AG10803 (cell line): ENCODE measurements around the gene SIGLEC10.

Experiments used
- DNase-seq: peaks from one replicate; pipeline ENCODE4 v3.0.0; 2010; ENCODE audit warnings: low read depth
- H3K4me3 ChIP-seq: 2 replicates; pipeline ENCODE4 v1.5.1; 2011; ENCODE audit warnings: mild to moderate bottlenecking, low read length, control low read depth
- CTCF ChIP-seq: conservative IDR thresholded peaks from 2 replicates; pipeline ENCODE4 v1.5.1; 2011; ENCODE audit warnings: mild to moderate bottlenecking, low read length, control low read depth, inconsistent platforms

SIGLEC10 gene

GRCh38 chr19:51372649-51373504 lies 44.6 kb downstream of the SIGLEC10 start, which contains the start of gene NKG7:
Gene NKG7 (minus strand): TSS chr19:51372654. CDS start chr19:51372535, 119 bp downstream.
- TF ChIP-seq CTCF: no peak
- H3K4me3 ChIP-seq: no peak within 1 kb of the TSS
- DNase-seq: no peak

- no peak for TF ChIP-seq CTCF
- no peak for DNase-seq
- H3K4me3 ChIP-seq: no peak overlapping the region
Measured at GRCh38 chr19:51372021-51372648, 45.3 kb downstream of the SIGLEC10 start.

- H3K4me3 ChIP-seq: no peak overlapping the region
- DNase-seq: no peak
- no peak for TF ChIP-seq CTCF
Measured at GRCh38 chr19:51371186-51371690, 46.2 kb downstream of the SIGLEC10 start.

GRCh38 chr19:51370230-51370629 lies 47.2 kb downstream of the SIGLEC10 start:
- no peak for TF ChIP-seq CTCF
- no peak for DNase-seq
- H3K4me3 ChIP-seq: no peak overlapping the region

GRCh38 chr19:51368366-51369282 lies 48.8 kb downstream of the SIGLEC10 start, which contains the start of gene CLDND2:
Gene CLDND2 (minus strand): TSS chr19:51369003. CDS start chr19:51368577, 426 bp downstream.
- no peak for DNase-seq
- H3K4me3 ChIP-seq: peak within 1 kb of the TSS; percentile 79
- TF ChIP-seq CTCF: no peak

GRCh38 chr19:51367565-51368365 lies 49.7 kb downstream of the SIGLEC10 start:
- peak overlapping the region; percentile 79 for H3K4me3 ChIP-seq
- no peak for TF ChIP-seq CTCF
- DNase-seq: peak; percentile 98
